ENCODE data around the gene CAPNS2. TPM values are rescaled to one million over a fixed set of nuclear protein-coding genes. Genes with fewer than 3 reads are reported as not detected.

Gene CAPNS2
- total RNA-seq, result not detected

GRCh38 chr16:55566432-55567175, at the start of gene CAPNS2:
Gene CAPNS2 (plus strand): TSS chr16:55566684. CDS start chr16:55566757, 73 bp downstream.
- no peak for DNase-seq (ENCODE audit: low spot score)
- no peak for ATAC-seq

GRCh38 chr16:55521792-55522191, 44.7 kb upstream of the CAPNS2 start:
- no peak for ATAC-seq

GRCh38 chr16:55526441-55526840, 40.0 kb upstream of the CAPNS2 start:
- no peak for DNase-seq (ENCODE audit: low spot score)
- ATAC-seq, result no peak

More at GRCh38 chr16:55521792-55522191, 44.7 kb upstream of the CAPNS2 start:
- DNase-seq (ENCODE audit: low spot score), result no peak

GRCh38 chr16:55527885-55528284, 38.6 kb upstream of the CAPNS2 start:
- no peak for ATAC-seq
- DNase-seq (ENCODE audit: low spot score), result no peak

GRCh38 chr16:55529018-55529417, 37.5 kb upstream of the CAPNS2 start:
- no peak for ATAC-seq

GRCh38 chr16:55530316-55530856, 36.1 kb upstream of the CAPNS2 start:
- no peak for DNase-seq (ENCODE audit: low spot score)
- no peak for ATAC-seq

More at GRCh38 chr16:55529018-55529417, 37.5 kb upstream of the CAPNS2 start:
- no peak for DNase-seq (ENCODE audit: low spot score)

GRCh38 chr16:55532227-55532626, 34.3 kb upstream of the CAPNS2 start:
- DNase-seq (ENCODE audit: low spot score) (no peak), ATAC-seq (no peak)

GRCh38 chr16:55534756-55535155, 31.7 kb upstream of the CAPNS2 start:
- DNase-seq (ENCODE audit: low spot score) (no peak), ATAC-seq (no peak)

- DNase-seq (ENCODE audit: low spot score) (no peak), ATAC-seq (no peak)
These were observed 27.4 kb upstream of the CAPNS2 start for GRCh38 chr16:55539049-55539448.

- DNase-seq (ENCODE audit: low spot score) (no peak), ATAC-seq (no peak)
These were observed 27.0 kb upstream of the CAPNS2 start for GRCh38 chr16:55539488-55539887.

GRCh38 chr16:55540221-55540620, 26.3 kb upstream of the CAPNS2 start:
- DNase-seq (ENCODE audit: low spot score), result no peak
- no peak for ATAC-seq

GRCh38 chr16:55542459-55543082, 23.9 kb upstream of the CAPNS2 start:
- no peak for DNase-seq (ENCODE audit: low spot score)
- ATAC-seq, result no peak

GRCh38 chr16:55543472-55543871, 23.0 kb upstream of the CAPNS2 start:
- DNase-seq (ENCODE audit: low spot score) (no peak), ATAC-seq (peak; percentile 85)

- DNase-seq (ENCODE audit: low spot score) (no peak), ATAC-seq (no peak)
These were observed 13.9 kb upstream of the CAPNS2 start for GRCh38 chr16:55552621-55553020.

GRCh38 chr16:55555436-55555835, 11.0 kb upstream of the CAPNS2 start:
- no peak for ATAC-seq
- DNase-seq (ENCODE audit: low spot score), result no peak

- ATAC-seq (no peak), DNase-seq (ENCODE audit: low spot score) (no peak)
These were observed 9.3 kb upstream of the CAPNS2 start for GRCh38 chr16:55557186-55557585.

GRCh38 chr16:55559233-55559632, 7.3 kb upstream of the CAPNS2 start:
- ATAC-seq, result no peak
- no peak for DNase-seq (ENCODE audit: low spot score)

- no peak for ATAC-seq
These were observed 6.5 kb upstream of the CAPNS2 start for GRCh38 chr16:55559933-55560516.

GRCh38 chr16:55561319-55561848, 5.1 kb upstream of the CAPNS2 start:
- DNase-seq (ENCODE audit: low spot score), result no peak
- ATAC-seq, result no peak

More at GRCh38 chr16:55559933-55560516, 6.5 kb upstream of the CAPNS2 start:
- DNase-seq (ENCODE audit: low spot score), result no peak

- ATAC-seq, result no peak
- no peak for DNase-seq (ENCODE audit: low spot score)
These were observed 3.5 kb upstream of the CAPNS2 start for GRCh38 chr16:55562936-55563335.

GRCh38 chr16:55563797-55564196, 2.7 kb upstream of the CAPNS2 start:
- DNase-seq (ENCODE audit: low spot score), result no peak
- no peak for ATAC-seq

GRCh38 chr16:55565086-55565485, 1.4 kb upstream of the CAPNS2 start:
- no peak for DNase-seq (ENCODE audit: low spot score)
- no peak for ATAC-seq

Data from left lobe of liver (tissue), 2 donors.